ENCODE results near the gene CGB5. TPM values are rescaled to one million over a fixed set of nuclear protein-coding genes. Genes with fewer than 3 reads are reported as not detected.
A peak's percentile ranks its signal among the peaks of the same experiment; 100 is the strongest.
"Not testable (repeated sequence)": the region's sequence is repeated elsewhere in the genome, so short reads cannot be mapped to it uniquely, and the experiment has no call there.

The CGB5 gene
- polyA plus RNA-seq, 2 of the 4 experiments (the other 2 are of a cell fraction): 0.23 to 0.53 TPM

DNA sequence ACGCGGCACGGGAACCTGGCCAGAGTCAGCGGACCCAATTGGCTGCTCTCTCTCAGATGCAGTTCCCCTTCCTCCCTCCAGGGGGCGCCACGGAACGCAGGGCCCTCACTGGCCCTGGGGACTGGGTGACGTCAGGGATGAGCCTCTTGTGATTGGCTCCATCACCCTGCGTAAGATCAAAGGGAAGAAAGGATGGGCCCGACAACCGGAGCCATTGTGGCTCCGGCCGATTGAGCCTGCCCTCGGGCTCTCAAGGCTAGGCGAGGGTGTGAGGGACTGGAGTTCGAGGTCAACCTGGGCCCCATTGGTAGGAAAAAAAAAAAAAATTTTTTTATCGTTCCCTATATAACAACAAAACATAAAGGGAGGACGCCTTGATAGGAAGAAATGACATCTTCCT lies 6.8 kb upstream of the CGB5 start, which contains the start of gene CGB1:
Gene CGB1 (minus strand): TSS at position 81 of the 400 bp plus-strand sequence. CDS start 184 bp downstream, outside the sequence.
- TF ChIP-seq RCOR1 (IDR thresholded peaks at IDR 0.05; ENCODE audit: low read depth, low read length) (0 out of 2 replicates have a peak, but pooled peaks have one; percentile 38), RAD21 (conservative IDR thresholded peaks at IDR 0.05 in 1 of 2, IDR thresholded peaks at IDR 0.05 in 1 of 2) (peak in 1 of 2 experiments; percentile 29; a peak in 1 of 5 replicates), CTCF (IDR thresholded peaks at IDR 0.05) (peak; percentile 48)
- H3K4me2 ChIP-seq, POLR2A ChIA-PET, H3K4me3 ChIP-seq, H3K9me3 ChIP-seq, FAIRE-seq: not testable (repeated sequence)
- CTCF ChIA-PET: interaction anchor here (0.8 to 0.9 kb wide), 2 partner anchors 17 to 32 kb away, joined by 3 to 4 read pairs; no protein-coding TSS in a partner anchor
- ATAC-seq (peak in 1 of 2 experiments; percentile 61; a peak in 3 of 6 replicates), DNase-seq (ENCODE audit: low read depth in 1 of 2, low spot score in 1 of 2) (peak in 1 of 2 experiments; percentile 79)
- Histone ChIP-seq H3K27ac (peak within 1 kb of the TSS in 1 of 2 experiments; percentile 58; a peak in 3 of 6 replicates), H3K4me1 (peaks cover 25% of the 10 kb centered on the region)
- WGBS (ENCODE audit: missing lambda C conversion rate): 51% methylated on average over 18 of the region's 18 CpGs

GRCh38 chr19:49038111-49038510 lies 5.5 kb upstream of the CGB5 start:
- DNase-seq (ENCODE audit: low read depth in 1 of 2, low spot score in 1 of 2); POLR2A ChIA-PET; FAIRE-seq; H3K4me3 ChIP-seq; H3K9me3 ChIP-seq; ATAC-seq: not testable (repeated sequence)
- Histone ChIP-seq H3K4me1 (peaks cover 32% of the 10 kb centered on the region), H3K4me2 (peak overlapping the region; percentile 73), H3K27ac (peak overlapping the region; percentile 78 to 82)
- CTCF ChIA-PET: interaction anchor here (0.6 to 2.4 kb wide), 4 partner anchors 18 to 224 kb away, joined by 3 to 9 read pairs (median 3); a partner anchor contains a TSS
- WGBS (ENCODE audit: missing lambda C conversion rate): 76% methylated on average over 8 of the region's 8 CpGs

- POLR2A ChIA-PET, FAIRE-seq, H3K4me3 ChIP-seq, H3K9me3 ChIP-seq: not testable (repeated sequence)
- peaks cover 32% of the 10 kb centered on the region for H3K4me1 ChIP-seq
- CTCF ChIA-PET: interaction anchor here (1.6 to 2.4 kb wide), 3 partner anchors 19 to 41 kb away, joined by 3 to 9 read pairs (median 3); a partner anchor contains a TSS
- peak overlapping the region; percentile 78 to 82 for H3K27ac ChIP-seq
- peak overlapping the region; percentile 73 for H3K4me2 ChIP-seq
- DNase-seq (ENCODE audit: low read depth in 1 of 2, low spot score in 1 of 2): peak; percentile 68 to 85
- peak; percentile 88 to 97 for ATAC-seq
- 14% methylated on average over 23 of the region's 26 CpGs for WGBS (ENCODE audit: missing lambda C conversion rate)
- TF ChIP-seq JUN (IDR thresholded peaks at IDR 0.05) (peak in 1 of 2 experiments; percentile 49; a peak in 2 of 5 replicates), GATA3 (IDR thresholded peaks at IDR 0.05; ENCODE audit: borderline replicate concordance) (peak; percentile 63; the same call in 1 of the 2 replicates), EP300 (IDR thresholded peaks at IDR 0.05) (peak in 1 of 2 experiments; percentile 18; a peak in 1 of 5 replicates), FOSL2 (IDR thresholded peaks at IDR 0.05) (peak; percentile 80), FOSL2 (CRISPR knock-in tag; IDR thresholded peaks at IDR 0.05) (peak; percentile 98), RAD21 (conservative IDR thresholded peaks at IDR 0.05 in 1 of 2, IDR thresholded peaks at IDR 0.05 in 1 of 2) (peak in 1 of 2 experiments; percentile 13; a peak in 1 of 5 replicates), JUNB (IDR thresholded peaks at IDR 0.05) (peak; percentile 70)
- TF ChIP-seq, protein P1, sequence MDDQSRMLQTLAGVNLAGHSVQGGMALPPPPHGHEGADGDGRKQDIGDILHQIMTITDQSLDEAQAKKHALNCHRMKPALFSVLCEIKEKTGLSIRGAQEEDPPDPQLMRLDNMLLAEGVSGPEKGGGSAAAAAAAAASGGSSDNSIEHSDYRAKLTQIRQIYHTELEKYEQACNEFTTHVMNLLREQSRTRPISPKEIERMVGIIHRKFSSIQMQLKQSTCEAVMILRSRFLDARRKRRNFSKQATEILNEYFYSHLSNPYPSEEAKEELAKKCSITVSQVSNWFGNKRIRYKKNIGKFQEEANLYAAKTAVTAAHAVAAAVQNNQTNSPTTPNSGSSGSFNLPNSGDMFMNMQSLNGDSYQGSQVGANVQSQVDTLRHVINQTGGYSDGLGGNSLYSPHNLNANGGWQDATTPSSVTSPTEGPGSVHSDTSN (IDR thresholded peaks at IDR 0.05): peak; percentile 22; the same call in 1 of the 2 replicates
- TF ChIP-seq, protein P2, sequence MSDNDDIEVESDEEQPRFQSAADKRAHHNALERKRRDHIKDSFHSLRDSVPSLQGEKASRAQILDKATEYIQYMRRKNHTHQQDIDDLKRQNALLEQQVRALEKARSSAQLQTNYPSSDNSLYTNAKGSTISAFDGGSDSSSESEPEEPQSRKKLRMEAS (IDR thresholded peaks at IDR 0.05): peak; percentile 86
- TF ChIP-seq, protein P3, sequence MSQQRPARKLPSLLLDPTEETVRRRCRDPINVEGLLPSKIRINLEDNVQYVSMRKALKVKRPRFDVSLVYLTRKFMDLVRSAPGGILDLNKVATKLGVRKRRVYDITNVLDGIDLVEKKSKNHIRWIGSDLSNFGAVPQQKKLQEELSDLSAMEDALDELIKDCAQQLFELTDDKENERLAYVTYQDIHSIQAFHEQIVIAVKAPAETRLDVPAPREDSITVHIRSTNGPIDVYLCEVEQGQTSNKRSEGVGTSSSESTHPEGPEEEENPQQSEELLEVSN (IDR thresholded peaks at IDR 0.05; ENCODE audit: borderline replicate concordance, low read depth): peak; percentile 84; the same call in 1 of the 2 replicates
Observed at GRCh38 chr19:49038557-49039276, 4.9 kb upstream of the CGB5 start.

GRCh38 chr19:49039736-49040135 lies 3.9 kb upstream of the CGB5 start:
- H3K4me1 ChIP-seq: peaks cover 32% of the 10 kb centered on the region
- H3K4me2 ChIP-seq; DNase-seq (ENCODE audit: low read depth in 1 of 2, low spot score in 1 of 2); FAIRE-seq; POLR2A ChIA-PET; H3K4me3 ChIP-seq; H3K9me3 ChIP-seq: not testable (repeated sequence)
- CTCF ChIA-PET: interaction anchor here (0.9 to 2.4 kb wide), 3 partner anchors 16 to 42 kb away, joined by 3 to 9 read pairs (median 3); a partner anchor contains a TSS
- WGBS (ENCODE audit: missing lambda C conversion rate): 78% methylated on average over 9 of the region's 9 CpGs
- H3K27ac ChIP-seq: peak overlapping the region; percentile 78 to 82
- peak in 1 of 2 experiments; percentile 8; a peak in 2 of 6 replicates for ATAC-seq

All from A549 (cell line).